HCT116 (cell line): ENCODE measurements around the gene APP. TPM values are rescaled to one million over a fixed set of nuclear protein-coding genes. Genes with fewer than 3 reads are reported as not detected.

Experiments used
- ATAC-seq: fragments of 200-7000 bp; cut with Tn5 transposase; 2 replicates; pipeline ENCODE4 v1.9.1; 2020; ENCODE audit warnings: mild to moderate bottlenecking, moderate library complexity
- BruUV-seq: library from RNA; stranded (reverse); fragments of 400-500 nt; replicated peaks from 2 replicates; lab custom pipeline; 2021; lab: Mats Ljungman, UMichigan
- CTCF ChIA-PET: fragments of 300-600 bp; sonication (Branson Sonifier 250); formaldehyde crosslinking; loops from one replicate; lab custom pipeline; 2021; ENCODE audit warnings: antibody characterized with exemption; lab: Charles Lee
- POLR2A ChIA-PET: fragments of 300-600, 350-600 bp; sonication (Branson Sonifier 250); formaldehyde crosslinking; loops from one replicate; lab custom pipeline; 2021; ENCODE audit warnings: antibody characterized with exemption; lab: Charles Lee
- RAD21 ChIA-PET, 2 experiments: fragments of 300-600 bp; sonication (Branson Sonifier 250); formaldehyde crosslinking; loops; one replicate each; lab custom pipeline; 2023; ENCODE audit warnings: low total read pairs in 2 of 2; ENCODE audit not compliant: uncharacterized antibody in 2 of 2, unreplicated experiment in 2 of 2, low non-redundant PET in 1 of 2; lab: Charles Lee
- DNase-seq: peaks from one replicate; pipeline ENCODE4 v3.0.0-alpha.2; 2010; ENCODE audit warnings: low read depth, low spot score
- H2AFZ ChIP-seq: fragments of 200-600 bp; shearing (Covaris generic), sonication (generic); 2 replicates; pipeline ENCODE4 v1.6.1; 2017; ENCODE audit warnings: low read depth, mixed run types, mixed read lengths, antibody characterized with exemption, low read length; ENCODE audit not compliant: poor library complexity, severe bottlenecking
- H3K27ac ChIP-seq: 2 replicates; pipeline ENCODE4 v1.5.1; 2012; ENCODE audit warnings: low read depth, low read length
- H3K27me3 ChIP-seq: fragments of 200-600 bp; sonication (generic); 2 replicates; pipeline ENCODE4 v1.6.1; 2016; ENCODE audit warnings: mixed run types, low read length, mixed read lengths; ENCODE audit not compliant: insufficient read depth
- H3K36me3 ChIP-seq, 2 experiments: fragments of 200-500 bp in 1 of 2; fragments of 200-600 bp in 1 of 2; sonication (Bioruptor generic) in 1 of 2; sonication (generic) in 1 of 2; 2 replicates each; pipeline versions ENCODE4 v1.5.1 to v1.6.1; 2014 to 2016; ENCODE audit warnings: low read length in 2 of 2, inconsistent platforms in 1 of 2, mixed read lengths in 1 of 2, mixed run types in 1 of 2; ENCODE audit not compliant: insufficient read depth in 2 of 2, control insufficient read depth in 1 of 2
- H3K4me1 ChIP-seq, 2 experiments: fragments of 200-600 bp in 1 of 2; sonication (generic) in 1 of 2; 2 replicates each; pipeline versions ENCODE4 v1.5.1 to v1.6.1; 2012 to 2017; ENCODE audit warnings: low read length in 2 of 2, inconsistent platforms in 1 of 2, mild to moderate bottlenecking in 1 of 2, mixed read lengths in 1 of 2, mixed run types in 1 of 2, moderate library complexity in 1 of 2; ENCODE audit not compliant: insufficient read depth in 2 of 2, control insufficient read depth in 1 of 2
- H3K4me2 ChIP-seq: fragments of 200-600 bp; sonication (generic); 2 replicates; pipeline ENCODE4 v1.6.1; 2017; ENCODE audit warnings: mixed run types, low read length, mixed read lengths
- H3K4me3 ChIP-seq, 2 experiments: fragments of 200-600 bp in 1 of 2; sonication (generic) in 1 of 2; replicated peaks in 1 of 2; 2 replicates each; pipeline ENCODE4 v1.5.1; 2011 to 2016; ENCODE audit warnings: low read length in 2 of 2, control low read depth in 1 of 2, low read depth in 1 of 2, mild to moderate bottlenecking in 1 of 2, mixed read lengths in 1 of 2, mixed run types in 1 of 2
- H3K79me2 ChIP-seq: fragments of 200-600 bp; sonication (generic); 2 replicates; pipeline ENCODE4 v1.6.1; 2017; ENCODE audit warnings: mild to moderate bottlenecking, mixed run types, low read length, moderate library complexity, mixed read lengths; ENCODE audit not compliant: insufficient read depth
- H3K9ac ChIP-seq: fragments of 200-600 bp; sonication (generic); 2 replicates; pipeline ENCODE4 v1.6.1; 2016; ENCODE audit warnings: low read length, mixed read lengths
- H3K9me2 ChIP-seq: fragments of 200-600 bp; sonication (generic), shearing (Covaris generic); 2 replicates; pipeline ENCODE4 v1.6.1; 2017; ENCODE audit warnings: mixed run types, mild to moderate bottlenecking, moderate library complexity; ENCODE audit not compliant: insufficient read depth
- H3K9me3 ChIP-seq, 2 experiments: fragments of 200-500 bp in 1 of 2; fragments of 200-600 bp in 1 of 2; sonication (Bioruptor generic) in 1 of 2; sonication (generic) in 1 of 2; 2 replicates each; pipeline ENCODE4 v1.6.1; 2014 to 2017; ENCODE audit warnings: low read length in 2 of 2, mixed read lengths in 2 of 2, inconsistent platforms in 1 of 2, low read depth in 1 of 2, mild to moderate bottlenecking in 1 of 2, mixed run types in 1 of 2, moderate library complexity in 1 of 2; ENCODE audit not compliant: control insufficient read depth in 1 of 2, insufficient read depth in 1 of 2
- H4K20me1 ChIP-seq: fragments of 200-600 bp; sonication (generic), shearing (Covaris generic); 2 replicates; pipeline ENCODE4 v1.6.1; 2017; ENCODE audit warnings: mixed run types, mild to moderate bottlenecking, moderate library complexity; ENCODE audit not compliant: insufficient read depth
- CBX3 ChIP-seq: IDR thresholded peaks from 2 replicates; pipeline ENCODE4 v1.6.1; 2012; ENCODE audit warnings: low read depth
- EGR1 ChIP-seq: IDR thresholded peaks from 2 replicates; pipeline ENCODE4 v1.6.1; 2012; ENCODE audit warnings: low read depth
- ELF1 ChIP-seq: IDR thresholded peaks from 2 replicates; pipeline ENCODE4 v1.6.1; 2012; ENCODE audit warnings: low read depth, borderline replicate concordance
- EZH2 ChIP-seq: fragments of 200-600 bp; sonication (generic); IDR thresholded peaks from 2 replicates; pipeline ENCODE4 v1.6.1; 2017; ENCODE audit warnings: antibody characterized with exemption, mixed run types
- EZH2phosphoT487 ChIP-seq: fragments of 200-600 bp; IDR thresholded peaks from 2 replicates; pipeline ENCODE4 v1.6.1; 2018; ENCODE audit warnings: antibody characterized with exemption, borderline replicate concordance
- FOSL1 ChIP-seq: IDR thresholded peaks from 2 replicates; pipeline ENCODE4 v1.6.1; 2012; ENCODE audit warnings: low read depth
- JUND ChIP-seq: IDR thresholded peaks from 2 replicates; pipeline ENCODE4 v1.6.1; 2012
- POLR2A ChIP-seq: IDR thresholded peaks from 2 replicates; pipeline ENCODE4 v1.7.0; 2011; ENCODE audit warnings: borderline replicate concordance; ENCODE audit not compliant: insufficient read depth, insufficient read length; ENCODE audit errors: extremely low read depth
- POLR2AphosphoS5 ChIP-seq: IDR thresholded peaks from 2 replicates; pipeline ENCODE4 v1.6.1; 2011; ENCODE audit warnings: mild to moderate bottlenecking, low read depth, low read length, moderate library complexity
- RAD21 ChIP-seq: IDR thresholded peaks from 2 replicates; pipeline ENCODE4 v1.6.1; 2012; ENCODE audit warnings: low read depth, mild to moderate bottlenecking
- SIN3A ChIP-seq: IDR thresholded peaks from 2 replicates; pipeline ENCODE4 v1.6.1; 2012; ENCODE audit warnings: low read depth
- SP1 ChIP-seq: IDR thresholded peaks from 2 replicates; pipeline ENCODE4 v1.6.1; 2012; ENCODE audit warnings: low read depth
- SRF ChIP-seq: IDR thresholded peaks from 2 replicates; pipeline ENCODE4 v1.6.1; 2012; ENCODE audit warnings: low read depth
- YY1 ChIP-seq: IDR thresholded peaks from 2 replicates; pipeline ENCODE4 v1.6.1; 2011; ENCODE audit warnings: low read length, low read depth, moderate library complexity, mild to moderate bottlenecking; ENCODE audit not compliant: insufficient replicate concordance; ENCODE audit errors: extremely low read depth
- ZFX ChIP-seq: fragments of 450-650 bp; IDR thresholded peaks from 2 replicates; pipeline ENCODE4 v1.6.1; 2017
- ZNF274 ChIP-seq: fragments of 200-500 bp; sonication (Bioruptor generic); IDR thresholded peaks from 2 replicates; pipeline ENCODE4 v1.6.1; 2014; ENCODE audit warnings: mild to moderate bottlenecking, low read depth, low read length, inconsistent platforms
- intact Hi-C: fragments of 100-400 bp; cut with micrococcal nuclease; formaldehyde crosslinking; loops from 2 replicates; pipeline ENCODE4 v1.10.0; 2022
- total RNA-seq: library from RNA; stranded (reverse); gene quantifications from one replicate; pipeline ENCODE4 v1.2.1, GENCODE V29; 2021; ENCODE audit not compliant: unreplicated experiment
- TF ChIP-seq, protein P1 (sequence below): IDR thresholded peaks from 2 replicates; pipeline ENCODE4 v1.6.1; 2012; ENCODE audit warnings: low read depth
- TF ChIP-seq, protein P2 (sequence below): IDR thresholded peaks from 2 replicates; pipeline ENCODE4 v1.6.1; 2011; ENCODE audit warnings: mild to moderate bottlenecking, low read length, moderate library complexity; ENCODE audit not compliant: insufficient replicate concordance; ENCODE audit errors: extremely low read depth
- TF ChIP-seq, protein P3 (sequence below): IDR thresholded peaks from 2 replicates; pipeline ENCODE4 v1.6.1; 2012

APP gene
- total RNA-seq, 1 experiment from 2014 or later, result 267 TPM

GRCh38 chr21:25890001-25890400 is 280.6 kb downstream of the APP start:
- intact Hi-C loops, result no loop called here
- H3K9ac ChIP-seq, result no peak overlapping the region
- H3K4me1 ChIP-seq, result no peaks in the 10 kb centered on the region
- H2AFZ ChIP-seq, result no peak overlapping the region
- BruUV-seq, result no TSS peak
- H3K9me2 ChIP-seq, result no peaks in the 10 kb centered on the region
- no peaks in the 10 kb centered on the region for H3K9me3 ChIP-seq
- POLR2A ChIA-PET, result no interaction called here
- no peaks in the 10 kb centered on the region for H3K27me3 ChIP-seq
- DNase-seq, result no peak
- H3K4me2 ChIP-seq, result no peak overlapping the region
- H3K27ac ChIP-seq, result no peak overlapping the region
- RAD21 ChIA-PET, result no interaction called here
- H3K79me2 ChIP-seq, result no peaks in the 10 kb centered on the region
- no peak for ATAC-seq
- peaks cover 8 to 11% of the 10 kb centered on the region in 2 experiments; a peak in 3 of 4 replicates for H3K36me3 ChIP-seq
- H4K20me1 ChIP-seq, result no peaks in the 10 kb centered on the region
- no peak overlapping the region for H3K4me3 ChIP-seq
- TF ChIP-seq SRF, result no peak
- no peak for TF ChIP-seq ELF1
- no peak for TF ChIP-seq FOSL1
- no peak for TF ChIP-seq EGR1
- TF ChIP-seq ZFX, result no peak
- no peak for TF ChIP-seq SP1
- no peak for TF ChIP-seq EZH2phosphoT487
- TF ChIP-seq RAD21, result no peak
- no peak for TF ChIP-seq JUND
- TF ChIP-seq, protein P1, sequence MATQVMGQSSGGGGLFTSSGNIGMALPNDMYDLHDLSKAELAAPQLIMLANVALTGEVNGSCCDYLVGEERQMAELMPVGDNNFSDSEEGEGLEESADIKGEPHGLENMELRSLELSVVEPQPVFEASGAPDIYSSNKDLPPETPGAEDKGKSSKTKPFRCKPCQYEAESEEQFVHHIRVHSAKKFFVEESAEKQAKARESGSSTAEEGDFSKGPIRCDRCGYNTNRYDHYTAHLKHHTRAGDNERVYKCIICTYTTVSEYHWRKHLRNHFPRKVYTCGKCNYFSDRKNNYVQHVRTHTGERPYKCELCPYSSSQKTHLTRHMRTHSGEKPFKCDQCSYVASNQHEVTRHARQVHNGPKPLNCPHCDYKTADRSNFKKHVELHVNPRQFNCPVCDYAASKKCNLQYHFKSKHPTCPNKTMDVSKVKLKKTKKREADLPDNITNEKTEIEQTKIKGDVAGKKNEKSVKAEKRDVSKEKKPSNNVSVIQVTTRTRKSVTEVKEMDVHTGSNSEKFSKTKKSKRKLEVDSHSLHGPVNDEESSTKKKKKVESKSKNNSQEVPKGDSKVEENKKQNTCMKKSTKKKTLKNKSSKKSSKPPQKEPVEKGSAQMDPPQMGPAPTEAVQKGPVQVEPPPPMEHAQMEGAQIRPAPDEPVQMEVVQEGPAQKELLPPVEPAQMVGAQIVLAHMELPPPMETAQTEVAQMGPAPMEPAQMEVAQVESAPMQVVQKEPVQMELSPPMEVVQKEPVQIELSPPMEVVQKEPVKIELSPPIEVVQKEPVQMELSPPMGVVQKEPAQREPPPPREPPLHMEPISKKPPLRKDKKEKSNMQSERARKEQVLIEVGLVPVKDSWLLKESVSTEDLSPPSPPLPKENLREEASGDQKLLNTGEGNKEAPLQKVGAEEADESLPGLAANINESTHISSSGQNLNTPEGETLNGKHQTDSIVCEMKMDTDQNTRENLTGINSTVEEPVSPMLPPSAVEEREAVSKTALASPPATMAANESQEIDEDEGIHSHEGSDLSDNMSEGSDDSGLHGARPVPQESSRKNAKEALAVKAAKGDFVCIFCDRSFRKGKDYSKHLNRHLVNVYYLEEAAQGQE, result no peak
- no peak for TF ChIP-seq YY1
- TF ChIP-seq, protein P2, sequence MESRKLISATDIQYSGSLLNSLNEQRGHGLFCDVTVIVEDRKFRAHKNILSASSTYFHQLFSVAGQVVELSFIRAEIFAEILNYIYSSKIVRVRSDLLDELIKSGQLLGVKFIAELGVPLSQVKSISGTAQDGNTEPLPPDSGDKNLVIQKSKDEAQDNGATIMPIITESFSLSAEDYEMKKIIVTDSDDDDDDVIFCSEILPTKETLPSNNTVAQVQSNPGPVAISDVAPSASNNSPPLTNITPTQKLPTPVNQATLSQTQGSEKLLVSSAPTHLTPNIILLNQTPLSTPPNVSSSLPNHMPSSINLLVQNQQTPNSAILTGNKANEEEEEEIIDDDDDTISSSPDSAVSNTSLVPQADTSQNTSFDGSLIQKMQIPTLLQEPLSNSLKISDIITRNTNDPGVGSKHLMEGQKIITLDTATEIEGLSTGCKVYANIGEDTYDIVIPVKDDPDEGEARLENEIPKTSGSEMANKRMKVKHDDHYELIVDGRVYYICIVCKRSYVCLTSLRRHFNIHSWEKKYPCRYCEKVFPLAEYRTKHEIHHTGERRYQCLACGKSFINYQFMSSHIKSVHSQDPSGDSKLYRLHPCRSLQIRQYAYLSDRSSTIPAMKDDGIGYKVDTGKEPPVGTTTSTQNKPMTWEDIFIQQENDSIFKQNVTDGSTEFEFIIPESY, result no peak
- no peak for TF ChIP-seq EZH2
- TF ChIP-seq POLR2A, result no peak
- no peak for TF ChIP-seq CBX3
- no peak for TF ChIP-seq ZNF274
- TF ChIP-seq SIN3A, result no peak
- no peak for TF ChIP-seq POLR2AphosphoS5
- TF ChIP-seq, protein P3, sequence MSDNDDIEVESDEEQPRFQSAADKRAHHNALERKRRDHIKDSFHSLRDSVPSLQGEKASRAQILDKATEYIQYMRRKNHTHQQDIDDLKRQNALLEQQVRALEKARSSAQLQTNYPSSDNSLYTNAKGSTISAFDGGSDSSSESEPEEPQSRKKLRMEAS, result no peak
- TF ChIP-seq, all 23 proteins: peak for 0
- CTCF ChIA-PET, result no interaction called here
